SU-DHL-6 (cell line): ENCODE data around the gene SMARCA5.

Experiments
- EZH2phosphoT487 ChIP-seq: fragments of 200-600 bp; sonication (generic), shearing (Covaris generic); conservative IDR thresholded peaks from 2 replicates; pipeline ENCODE4 v1.6.1; 2018; ENCODE audit warnings: mild to moderate bottlenecking, antibody characterized with exemption, low read length, moderate library complexity, mixed read lengths
- TF ChIP-seq, protein P1 (sequence below): fragments of 200-600 bp; sonication (generic); IDR thresholded peaks from one replicate; pipeline ENCODE4 v1.5.1; 2017; ENCODE audit warnings: antibody characterized with exemption, mild to moderate bottlenecking, low read length, moderate library complexity; ENCODE audit not compliant: insufficient read depth, poor library complexity, severe bottlenecking

DNA sequence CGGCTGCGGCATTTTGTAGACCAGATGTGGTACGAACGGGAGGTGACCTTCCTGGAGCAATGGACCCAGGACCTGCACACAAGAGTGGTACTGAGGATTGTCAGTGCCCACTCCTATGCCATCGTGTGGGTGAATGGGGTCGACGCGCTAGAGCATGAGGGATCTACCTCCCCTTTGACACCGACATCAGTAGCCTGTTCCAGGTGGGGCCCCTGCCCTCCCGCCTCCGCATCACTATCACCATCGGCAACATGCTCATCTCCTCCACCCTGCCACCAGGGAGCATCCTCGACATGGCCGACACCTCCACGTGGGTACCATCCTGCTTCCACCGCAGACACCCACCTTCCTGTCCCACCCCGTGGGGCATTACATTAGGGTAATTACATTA lies 46.2 kb downstream of the SMARCA5 start:
- TF ChIP-seq, protein P1, sequence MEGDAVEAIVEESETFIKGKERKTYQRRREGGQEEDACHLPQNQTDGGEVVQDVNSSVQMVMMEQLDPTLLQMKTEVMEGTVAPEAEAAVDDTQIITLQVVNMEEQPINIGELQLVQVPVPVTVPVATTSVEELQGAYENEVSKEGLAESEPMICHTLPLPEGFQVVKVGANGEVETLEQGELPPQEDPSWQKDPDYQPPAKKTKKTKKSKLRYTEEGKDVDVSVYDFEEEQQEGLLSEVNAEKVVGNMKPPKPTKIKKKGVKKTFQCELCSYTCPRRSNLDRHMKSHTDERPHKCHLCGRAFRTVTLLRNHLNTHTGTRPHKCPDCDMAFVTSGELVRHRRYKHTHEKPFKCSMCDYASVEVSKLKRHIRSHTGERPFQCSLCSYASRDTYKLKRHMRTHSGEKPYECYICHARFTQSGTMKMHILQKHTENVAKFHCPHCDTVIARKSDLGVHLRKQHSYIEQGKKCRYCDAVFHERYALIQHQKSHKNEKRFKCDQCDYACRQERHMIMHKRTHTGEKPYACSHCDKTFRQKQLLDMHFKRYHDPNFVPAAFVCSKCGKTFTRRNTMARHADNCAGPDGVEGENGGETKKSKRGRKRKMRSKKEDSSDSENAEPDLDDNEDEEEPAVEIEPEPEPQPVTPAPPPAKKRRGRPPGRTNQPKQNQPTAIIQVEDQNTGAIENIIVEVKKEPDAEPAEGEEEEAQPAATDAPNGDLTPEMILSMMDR = no peak
- TF ChIP-seq EZH2phosphoT487 = no peak
